K562 (cell line): Measurements from ENCODE around the gene C1QTNF6.

Source experiments
- BMI1 ChIP-seq: fragments of 150-350 bp; IDR thresholded peaks from 2 replicates; pipeline ENCODE4 v1.6.1; 2014; ENCODE audit warnings: low read length
- ESRRB ChIP-seq: fragments of 250-450 bp; sonication (Bioruptor Pico); IDR thresholded peaks from 2 replicates; pipeline ENCODE4 v1.5.0; 2020; ENCODE audit warnings: mild to moderate bottlenecking, moderate library complexity, borderline replicate concordance
- MXI1 ChIP-seq: IDR thresholded peaks from 2 replicates; pipeline ENCODE4 v1.6.1; 2011; ENCODE audit warnings: low read depth, mild to moderate bottlenecking, improper control_type of control experiment, low read length
- SETDB1 ChIP-seq: IDR thresholded peaks from one replicate; pipeline ENCODE4 v1.6.1; 2012; ENCODE audit warnings: low read length, control low read depth, inconsistent platforms
- SNRNP70 ChIP-seq: fragments of 200-400 bp; formaldehyde crosslinking; optimal IDR thresholded peaks from 2 replicates; pipeline ENCODE3; 2017; ENCODE audit warnings: low read depth, low read length
- SRSF3 ChIP-seq: fragments of 200-400 bp; formaldehyde crosslinking; IDR thresholded peaks from 2 replicates; pipeline ENCODE4 v1.6.1; 2016; ENCODE audit warnings: mild to moderate bottlenecking, low read length, moderate library complexity; ENCODE audit not compliant: insufficient read depth
- ZBTB1 ChIP-seq: sonication (generic); formaldehyde crosslinking; IDR thresholded peaks from 2 replicates; pipeline ENCODE4 v1.8.1; 2023; ENCODE audit warnings: missing genetic modification reagents, low read depth, mild to moderate bottlenecking, borderline replicate concordance
- ZNF274 ChIP-seq: IDR thresholded peaks from 2 replicates; pipeline ENCODE4 v1.6.1; 2011; ENCODE audit warnings: low read depth, mild to moderate bottlenecking, low read length, moderate library complexity, borderline replicate concordance
- TF ChIP-seq, protein P1 (sequence below): fragments of 450-650 bp; IDR thresholded peaks from 2 replicates; pipeline ENCODE4 v1.6.1; 2016; ENCODE audit warnings: antibody characterized with exemption
- TF ChIP-seq, protein P2 (sequence below), 3 experiments: IDR thresholded peaks in 2 of 3; conservative IDR thresholded peaks in 1 of 3; 2 replicates each; pipeline ENCODE4 v1.5.1; 2011 to 2012; ENCODE audit warnings: low read length in 3 of 3, mild to moderate bottlenecking in 3 of 3, control low read depth in 2 of 3, improper control_type of control experiment in 1 of 3, inconsistent platforms in 1 of 3, low read depth in 1 of 3, mixed read lengths in 1 of 3, moderate library complexity in 1 of 3; ENCODE audit not compliant: insufficient read depth in 2 of 3

DNA sequence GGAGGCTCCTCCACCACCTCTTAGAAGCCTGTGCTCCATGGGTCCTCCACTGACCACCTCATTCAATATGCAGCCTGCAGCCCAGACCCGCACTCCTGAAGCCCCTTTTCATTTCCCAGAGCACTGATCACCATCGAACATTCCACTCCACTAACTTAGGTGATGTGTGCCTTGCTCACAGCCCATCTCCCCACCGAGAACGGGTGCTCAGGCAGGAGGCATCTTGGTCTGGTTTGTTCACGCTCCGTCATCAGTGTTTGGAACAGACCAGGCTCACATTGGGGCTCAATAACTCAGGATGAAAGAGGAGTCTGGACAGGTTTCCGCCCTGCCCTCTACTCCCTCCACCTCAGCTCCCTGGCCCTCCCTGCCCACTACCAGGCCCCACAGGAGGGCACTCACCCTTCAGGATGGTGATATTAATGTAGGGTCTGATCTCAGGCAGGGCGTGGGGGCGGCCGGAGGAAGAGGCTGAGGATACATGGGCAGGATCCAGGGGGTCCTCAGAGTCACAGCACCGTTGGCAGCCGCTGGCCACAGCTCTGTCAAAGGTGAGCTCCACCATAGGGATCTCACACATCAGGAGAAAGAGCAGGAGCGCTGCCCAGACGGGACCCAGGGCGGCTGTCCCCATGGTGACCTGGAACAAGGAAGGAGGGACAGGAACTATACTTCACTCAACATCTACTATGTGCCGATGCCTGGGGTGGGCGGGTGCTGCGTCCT, 3.1 kb downstream of the C1QTNF6 start:
- TF ChIP-seq MXI1 = no peak
- TF ChIP-seq SRSF3 = no peak
- TF ChIP-seq, protein P1, sequence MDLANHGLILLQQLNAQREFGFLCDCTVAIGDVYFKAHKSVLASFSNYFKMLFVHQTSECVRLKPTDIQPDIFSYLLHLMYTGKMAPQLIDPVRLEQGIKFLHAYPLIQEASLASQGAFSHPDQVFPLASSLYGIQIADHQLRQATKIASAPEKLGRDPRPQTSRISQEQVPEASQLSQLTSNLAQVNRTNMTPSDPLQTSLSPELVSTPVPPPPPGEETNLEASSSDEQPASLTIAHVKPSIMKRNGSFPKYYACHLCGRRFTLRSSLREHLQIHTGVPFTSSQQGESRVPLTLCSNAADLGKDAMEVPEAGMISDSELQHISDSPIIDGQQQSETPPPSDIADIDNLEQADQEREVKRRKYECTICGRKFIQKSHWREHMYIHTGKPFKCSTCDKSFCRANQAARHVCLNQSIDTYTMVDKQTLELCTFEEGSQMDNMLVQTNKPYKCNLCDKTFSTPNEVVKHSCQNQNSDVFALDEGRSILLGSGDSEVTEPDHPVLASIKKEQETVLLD = no peak
- TF ChIP-seq, protein P2, sequence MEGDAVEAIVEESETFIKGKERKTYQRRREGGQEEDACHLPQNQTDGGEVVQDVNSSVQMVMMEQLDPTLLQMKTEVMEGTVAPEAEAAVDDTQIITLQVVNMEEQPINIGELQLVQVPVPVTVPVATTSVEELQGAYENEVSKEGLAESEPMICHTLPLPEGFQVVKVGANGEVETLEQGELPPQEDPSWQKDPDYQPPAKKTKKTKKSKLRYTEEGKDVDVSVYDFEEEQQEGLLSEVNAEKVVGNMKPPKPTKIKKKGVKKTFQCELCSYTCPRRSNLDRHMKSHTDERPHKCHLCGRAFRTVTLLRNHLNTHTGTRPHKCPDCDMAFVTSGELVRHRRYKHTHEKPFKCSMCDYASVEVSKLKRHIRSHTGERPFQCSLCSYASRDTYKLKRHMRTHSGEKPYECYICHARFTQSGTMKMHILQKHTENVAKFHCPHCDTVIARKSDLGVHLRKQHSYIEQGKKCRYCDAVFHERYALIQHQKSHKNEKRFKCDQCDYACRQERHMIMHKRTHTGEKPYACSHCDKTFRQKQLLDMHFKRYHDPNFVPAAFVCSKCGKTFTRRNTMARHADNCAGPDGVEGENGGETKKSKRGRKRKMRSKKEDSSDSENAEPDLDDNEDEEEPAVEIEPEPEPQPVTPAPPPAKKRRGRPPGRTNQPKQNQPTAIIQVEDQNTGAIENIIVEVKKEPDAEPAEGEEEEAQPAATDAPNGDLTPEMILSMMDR (IDR thresholded peaks at IDR 0.05 in 2 of 3, conservative IDR thresholded peaks at IDR 0.05 in 1 of 3; ENCODE audit: insufficient read depth in 2 of 3, low read depth in 1 of 3, low read length in 3 of 3) = no peak
- no peak for TF ChIP-seq ZBTB1 (CRISPR knock-in tag)
- no peak for TF ChIP-seq ESRRB
- TF ChIP-seq ZNF274 = no peak
- TF ChIP-seq SETDB1 = no peak
- no peak for TF ChIP-seq BMI1
- no peak for TF ChIP-seq SNRNP70
